GM03348 (cell line): ENCODE measurements around the gene MPZL1.
"Not testable (repeated sequence)": the region's sequence is repeated elsewhere in the genome, so short reads cannot be mapped to it uniquely, and the experiment has no call there.

Experiments
- DNase-seq: peaks from one replicate; pipeline ENCODE4 v3.0.0; 2012; ENCODE audit warnings: low spot score

Gene MPZL1

DNA sequence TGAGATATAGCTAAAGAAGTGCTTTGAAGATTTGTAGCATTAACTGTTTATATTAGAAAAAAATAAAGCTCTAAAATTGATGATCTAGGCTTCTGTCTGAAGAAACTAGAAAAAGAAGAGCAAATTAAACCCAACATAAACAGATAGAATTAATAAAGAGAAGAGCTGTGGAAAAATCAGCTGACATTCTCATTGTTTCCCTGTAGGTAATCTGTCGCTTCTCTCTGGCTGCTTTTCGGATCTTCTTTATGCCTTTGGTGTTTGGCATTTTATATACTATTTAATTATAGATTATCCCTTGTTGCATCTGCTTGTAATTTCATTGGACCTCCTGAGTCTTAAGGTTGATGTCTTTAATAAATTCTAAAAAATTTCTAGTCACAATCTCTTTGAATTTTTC lies 59.8 kb downstream of the MPZL1 start:
- no peak for DNase-seq

DNA sequence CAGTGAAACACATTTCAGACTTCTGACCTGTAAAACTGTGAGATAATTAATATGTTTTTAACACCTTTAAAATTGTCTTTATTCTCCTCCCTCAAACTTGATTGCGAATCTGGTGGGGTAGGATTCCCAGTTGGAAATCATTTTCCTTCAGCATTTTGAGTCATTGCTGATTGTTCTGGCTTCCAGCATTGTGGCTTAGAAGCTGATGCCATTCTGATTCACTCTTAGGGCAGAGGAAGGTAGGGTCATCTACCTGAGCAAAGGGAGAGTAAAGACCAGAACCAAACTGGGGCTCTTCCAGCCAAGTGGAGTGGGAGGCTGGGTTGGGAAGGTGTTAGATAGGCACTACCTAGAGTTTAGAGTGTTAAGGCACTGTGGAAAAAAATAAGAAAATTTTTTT lies 61.2 kb downstream of the MPZL1 start:
- DNase-seq: no peak

DNA sequence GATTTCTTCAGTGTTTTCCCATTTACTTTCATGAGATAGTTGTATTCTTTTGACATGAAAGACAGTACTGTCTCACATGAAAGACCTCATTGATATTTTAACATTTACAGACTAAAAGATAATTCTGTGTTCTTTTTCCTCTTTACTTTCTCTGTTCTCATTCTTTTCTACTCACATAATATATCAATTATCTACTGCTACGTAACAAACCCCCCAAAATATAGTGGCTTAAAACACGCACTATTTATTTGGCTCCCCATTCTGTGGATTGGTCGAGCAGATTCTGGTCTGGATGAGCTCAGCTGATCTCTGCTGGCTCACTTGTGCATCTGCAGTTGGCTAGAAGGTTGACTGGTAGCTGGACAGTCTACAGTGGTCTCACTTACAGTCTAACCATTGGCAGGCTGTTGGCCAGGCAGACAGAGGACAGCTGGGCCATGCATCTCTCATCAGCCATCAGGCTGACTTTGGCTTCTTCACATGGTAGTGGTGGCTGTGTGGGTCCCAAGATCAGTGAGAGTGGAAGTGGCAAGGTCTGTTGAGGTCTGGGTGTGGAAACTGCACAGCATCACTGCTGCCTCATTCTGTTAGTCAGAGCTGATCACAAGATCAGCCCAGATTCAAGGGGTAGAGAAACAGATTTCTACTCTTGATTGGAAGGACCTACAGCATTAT lies 63.2 kb downstream of the MPZL1 start:
- no peak for DNase-seq

DNA sequence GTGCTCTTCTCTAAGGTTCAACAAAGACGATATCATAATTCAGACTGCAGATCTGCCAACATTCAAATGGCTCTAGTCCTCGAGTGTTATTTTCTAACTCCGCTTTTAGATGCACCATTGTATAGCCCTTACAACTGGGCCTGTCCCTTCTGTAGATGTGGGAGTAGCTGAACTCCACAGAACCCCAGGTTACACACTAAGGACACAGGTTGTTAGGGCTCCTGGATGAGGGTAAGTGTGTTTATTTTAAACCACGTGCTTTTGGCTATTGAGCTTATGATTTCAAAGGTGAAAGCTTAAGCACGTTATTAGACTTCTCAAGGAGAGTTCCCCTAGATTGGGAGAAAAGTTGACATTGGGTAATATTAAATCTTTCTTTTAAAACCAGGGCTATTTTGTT lies 64.7 kb downstream of the MPZL1 start:
- no peak for DNase-seq

DNA sequence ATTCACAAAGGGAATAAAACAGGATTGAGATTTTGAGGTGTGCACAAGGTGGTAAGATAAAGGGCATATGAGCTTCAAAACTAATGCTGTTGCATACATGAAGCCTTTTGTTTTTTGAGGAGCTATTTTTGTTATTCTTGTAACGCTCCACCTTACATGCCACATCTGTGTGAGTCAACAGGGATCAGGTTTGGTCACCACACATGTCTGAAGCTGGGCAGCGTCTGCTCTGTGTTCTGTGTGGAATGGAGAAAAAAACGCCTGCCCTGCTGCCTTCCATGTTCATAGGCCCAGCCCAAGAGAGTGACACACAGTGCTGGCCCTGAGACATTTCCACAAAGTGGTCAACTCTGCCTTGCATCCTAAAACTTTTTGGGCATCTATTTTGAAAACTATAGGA lies 67.7 kb downstream of the MPZL1 start:
- no peak for DNase-seq

DNA sequence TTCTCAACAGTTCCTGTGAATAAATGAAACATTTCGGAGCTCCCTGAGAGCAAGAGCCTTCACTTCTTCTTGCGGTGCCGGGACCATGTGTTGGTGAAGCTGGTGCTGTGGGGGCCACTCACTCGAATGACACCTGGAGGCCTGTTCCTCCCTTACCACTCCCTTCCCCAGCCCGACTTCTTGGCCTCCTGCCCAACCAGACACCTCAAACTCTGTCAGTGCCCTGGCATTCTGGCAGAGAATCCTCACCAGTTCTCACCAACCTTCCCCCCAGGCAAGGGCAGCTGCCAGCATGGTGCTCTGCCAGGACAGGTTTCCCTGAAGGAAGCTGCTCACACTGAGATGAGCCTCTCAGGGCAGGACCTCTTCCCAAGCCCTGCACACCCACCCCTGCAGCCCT lies 68.3 kb downstream of the MPZL1 start:
- no peak for DNase-seq

DNA sequence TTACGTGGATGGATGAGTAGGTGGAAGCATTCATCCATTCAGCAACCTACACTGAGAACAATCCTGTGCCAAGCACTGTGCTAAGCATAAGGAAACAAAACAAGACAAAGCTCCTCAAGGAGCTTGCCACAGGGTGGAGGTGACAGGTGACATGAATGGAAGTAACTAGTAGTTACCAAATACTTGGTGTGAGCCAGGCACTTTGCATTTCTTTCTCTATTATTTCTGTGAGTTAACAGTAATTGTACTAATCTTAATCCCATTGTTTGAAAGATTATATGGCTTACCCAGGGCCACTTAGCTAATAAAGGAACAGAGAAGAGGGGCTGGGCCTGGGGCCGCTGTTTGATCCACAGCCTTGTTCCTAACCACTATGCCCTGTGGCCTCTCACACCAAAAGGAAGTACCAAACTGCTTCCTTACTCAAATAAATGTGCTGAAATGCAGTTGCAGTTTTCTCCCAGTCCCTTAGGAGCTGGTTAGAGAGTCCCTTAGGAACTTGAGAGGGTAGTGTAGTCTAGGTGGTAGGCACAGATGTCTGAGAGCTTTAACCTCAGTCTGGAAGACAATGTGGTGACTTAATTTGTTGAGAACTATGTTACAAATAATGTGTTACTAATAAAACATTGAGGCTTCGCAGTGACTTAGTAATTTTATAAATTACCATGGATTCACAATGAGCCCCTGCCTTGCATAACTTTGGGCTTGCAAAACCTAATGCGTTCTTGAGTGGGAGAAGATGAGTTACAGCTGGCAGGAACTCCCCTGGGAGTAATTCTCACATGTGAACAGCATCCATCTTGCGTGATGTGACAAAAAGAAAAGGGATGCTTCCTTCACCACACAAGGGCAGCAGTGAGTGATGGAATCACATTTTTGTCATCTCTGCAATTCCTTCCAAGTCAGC lies 69.8 kb downstream of the MPZL1 start:
- DNase-seq: peak; percentile 81

DNA sequence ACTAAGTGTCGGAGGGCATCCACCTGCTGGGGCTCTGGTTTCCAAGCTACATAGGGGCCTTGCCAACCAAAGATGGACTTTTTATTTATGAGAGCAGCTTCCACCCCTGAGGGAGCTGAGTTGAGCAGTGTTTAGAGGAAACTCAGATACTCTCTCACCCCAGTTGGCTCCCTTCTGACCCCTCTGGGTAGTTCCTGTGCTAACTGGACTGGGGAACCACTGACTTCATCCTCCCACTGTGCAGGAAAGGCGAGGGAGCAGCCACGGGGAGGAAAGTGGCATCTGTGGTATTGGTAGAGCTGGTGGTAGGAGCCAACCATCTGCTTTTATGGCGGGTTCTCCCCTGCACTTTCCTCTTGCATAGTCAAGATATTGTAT lies 70.4 kb downstream of the MPZL1 start:
- no peak for DNase-seq

DNA sequence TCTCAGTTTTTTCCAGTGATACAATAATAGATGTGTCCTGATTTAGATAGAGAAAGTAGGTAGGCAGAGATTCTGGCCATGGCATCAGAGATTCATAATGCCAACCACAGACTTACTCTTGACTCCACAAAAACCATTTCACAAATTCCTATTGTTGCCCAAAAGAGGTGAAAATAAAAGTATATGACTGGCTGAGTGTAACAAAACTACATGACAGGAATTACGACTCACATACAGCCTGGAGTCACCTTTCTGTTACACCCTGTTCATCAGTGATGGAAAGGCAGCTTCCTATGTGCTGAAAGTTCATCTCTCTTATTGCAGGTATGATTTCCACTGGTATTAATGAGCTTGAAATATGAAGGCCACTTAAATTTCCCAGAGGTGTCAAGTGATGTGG lies 72.3 kb downstream of the MPZL1 start:
- no peak for DNase-seq

DNA sequence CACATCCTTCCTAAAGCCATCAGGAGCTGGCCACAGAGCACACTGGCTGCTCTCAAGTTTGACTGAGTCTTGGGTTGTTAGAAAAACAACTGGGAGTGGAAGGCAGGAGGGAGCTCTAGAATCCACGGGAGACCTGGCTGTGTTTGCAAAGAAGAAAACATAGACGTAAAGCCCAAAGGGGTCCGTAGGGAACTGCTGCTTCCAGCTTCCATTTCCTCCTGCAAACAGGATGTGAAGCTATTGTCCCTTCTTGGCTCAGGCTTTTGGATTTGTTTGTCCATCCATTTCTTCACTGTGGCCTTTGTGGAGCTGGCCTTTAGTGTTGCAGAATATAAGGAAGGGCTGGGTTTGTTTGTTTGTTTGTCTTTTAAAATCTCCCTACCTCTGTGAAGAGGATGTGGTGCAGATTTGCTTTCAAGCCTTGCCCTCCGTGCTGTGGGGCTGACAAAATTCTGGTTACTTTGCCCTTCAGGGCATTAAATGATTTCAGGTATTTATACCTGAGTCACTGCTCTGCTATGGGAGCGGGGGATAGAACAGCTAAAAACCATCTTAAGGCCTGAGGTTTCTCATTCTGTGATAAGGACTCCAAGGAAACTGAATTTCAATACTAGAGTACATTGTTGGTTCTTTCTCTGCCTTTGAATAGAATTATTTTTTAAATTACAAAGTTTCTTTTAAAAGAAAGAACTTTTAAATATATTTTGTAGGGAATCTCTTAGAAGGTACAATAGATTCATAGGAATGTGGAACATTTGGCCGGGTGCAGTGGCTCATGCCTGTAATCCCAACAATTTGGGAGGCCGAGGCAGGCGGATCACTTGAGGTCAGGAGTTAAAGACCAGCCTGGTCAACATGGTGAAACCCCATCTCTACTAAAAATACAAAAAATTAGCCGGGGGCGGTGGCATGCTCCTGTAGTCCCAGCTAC lies 74.3 kb downstream of the MPZL1 start:
- no peak for DNase-seq

DNA sequence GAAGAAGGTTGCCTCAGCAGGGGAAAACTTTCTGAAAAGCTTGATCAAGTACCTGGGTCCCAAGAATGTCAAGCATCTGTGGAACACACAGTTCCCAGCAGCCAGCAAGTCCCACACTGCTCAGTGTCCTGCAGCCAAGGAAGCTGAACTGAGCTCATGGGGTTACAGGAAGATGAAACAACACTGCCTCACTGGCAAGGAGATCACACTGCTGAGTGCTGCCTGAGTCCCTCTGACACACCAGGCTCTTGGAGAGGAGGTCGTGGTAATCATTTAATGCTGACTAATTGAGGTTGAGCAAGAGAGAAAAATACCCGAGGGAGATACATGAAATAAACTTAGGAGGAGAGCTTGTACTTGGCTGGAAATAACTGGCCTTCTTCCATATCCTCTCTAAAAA lies 75.2 kb downstream of the MPZL1 start:
- peak; percentile 90 for DNase-seq

DNA sequence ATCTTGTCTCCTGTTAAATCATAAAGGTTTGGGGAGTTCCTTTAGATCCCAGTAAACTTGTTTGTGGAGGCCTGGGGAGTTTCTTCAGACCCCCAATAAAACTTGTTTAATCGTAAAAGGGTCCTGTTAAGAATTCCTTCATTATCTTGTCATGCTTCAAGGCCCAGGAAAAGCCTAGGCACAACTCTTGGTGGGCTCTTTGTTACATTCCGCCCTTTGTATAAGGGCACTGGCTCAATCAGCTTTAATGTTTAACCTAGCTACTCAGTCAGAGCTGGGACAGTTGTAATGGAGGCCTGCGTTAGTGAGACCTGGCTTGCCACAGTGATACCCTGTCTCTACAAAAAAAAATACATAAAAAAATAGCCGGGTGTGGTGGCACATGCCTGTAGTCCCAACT lies 77.2 kb downstream of the MPZL1 start:
- no peak for DNase-seq

DNA sequence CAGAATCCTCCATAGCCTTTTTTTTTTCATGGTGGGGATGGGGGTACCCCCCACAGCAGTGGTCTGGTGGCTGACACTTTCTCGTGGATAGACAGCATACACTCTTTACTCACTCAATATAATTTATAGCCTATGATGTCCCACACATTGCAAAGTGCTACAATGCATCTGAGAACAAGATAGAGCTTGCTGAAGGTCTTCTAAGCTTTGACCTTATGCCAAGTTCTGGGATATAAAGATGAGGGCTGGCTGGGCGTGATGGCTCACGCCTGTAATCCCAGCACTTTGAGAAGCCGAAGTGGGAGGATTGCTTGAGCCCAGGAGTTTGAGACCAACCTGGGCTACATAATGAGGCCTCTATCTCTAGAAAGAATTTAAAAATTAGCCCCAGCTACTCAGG lies 78.0 kb downstream of the MPZL1 start:
- no peak for DNase-seq

DNA sequence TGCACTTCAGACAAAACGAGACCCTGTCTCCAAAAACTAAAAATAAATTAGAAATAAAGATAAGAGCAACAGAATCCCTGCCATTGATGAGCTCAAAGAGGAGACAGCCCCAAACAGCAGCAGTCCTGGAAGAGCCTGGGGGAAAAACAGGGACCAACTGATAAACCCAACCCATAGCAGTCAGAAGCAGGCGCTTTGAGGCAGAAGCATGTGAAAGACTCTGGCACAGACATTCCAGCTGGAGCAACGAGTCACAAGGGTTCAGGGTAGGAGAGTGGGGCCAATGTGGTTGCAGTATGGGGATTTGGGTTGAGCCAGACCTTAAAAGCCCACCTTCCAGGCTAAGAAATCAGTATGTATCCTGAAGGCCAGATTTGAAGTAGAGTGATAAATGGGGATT lies 78.5 kb downstream of the MPZL1 start:
- no peak for DNase-seq

DNA sequence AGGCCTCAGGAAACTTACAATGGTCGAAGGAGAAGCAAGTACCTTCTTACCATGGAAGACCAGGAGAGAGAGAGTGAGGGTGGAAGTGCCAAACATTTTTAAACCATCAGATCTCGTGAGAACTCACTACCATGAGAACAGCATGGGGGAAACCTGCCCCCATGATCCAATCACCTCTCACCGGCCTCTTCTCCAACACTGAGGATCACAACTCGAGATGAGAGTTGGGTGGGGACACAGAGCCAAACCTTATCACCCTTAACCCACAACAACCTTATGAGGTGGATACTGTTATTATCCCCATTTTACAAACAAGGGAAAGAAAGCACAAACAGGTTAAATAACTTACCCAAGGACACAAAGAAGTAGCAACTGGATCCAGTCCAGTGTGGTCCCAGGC lies 80.5 kb downstream of the MPZL1 start:
- no peak for DNase-seq

DNA sequence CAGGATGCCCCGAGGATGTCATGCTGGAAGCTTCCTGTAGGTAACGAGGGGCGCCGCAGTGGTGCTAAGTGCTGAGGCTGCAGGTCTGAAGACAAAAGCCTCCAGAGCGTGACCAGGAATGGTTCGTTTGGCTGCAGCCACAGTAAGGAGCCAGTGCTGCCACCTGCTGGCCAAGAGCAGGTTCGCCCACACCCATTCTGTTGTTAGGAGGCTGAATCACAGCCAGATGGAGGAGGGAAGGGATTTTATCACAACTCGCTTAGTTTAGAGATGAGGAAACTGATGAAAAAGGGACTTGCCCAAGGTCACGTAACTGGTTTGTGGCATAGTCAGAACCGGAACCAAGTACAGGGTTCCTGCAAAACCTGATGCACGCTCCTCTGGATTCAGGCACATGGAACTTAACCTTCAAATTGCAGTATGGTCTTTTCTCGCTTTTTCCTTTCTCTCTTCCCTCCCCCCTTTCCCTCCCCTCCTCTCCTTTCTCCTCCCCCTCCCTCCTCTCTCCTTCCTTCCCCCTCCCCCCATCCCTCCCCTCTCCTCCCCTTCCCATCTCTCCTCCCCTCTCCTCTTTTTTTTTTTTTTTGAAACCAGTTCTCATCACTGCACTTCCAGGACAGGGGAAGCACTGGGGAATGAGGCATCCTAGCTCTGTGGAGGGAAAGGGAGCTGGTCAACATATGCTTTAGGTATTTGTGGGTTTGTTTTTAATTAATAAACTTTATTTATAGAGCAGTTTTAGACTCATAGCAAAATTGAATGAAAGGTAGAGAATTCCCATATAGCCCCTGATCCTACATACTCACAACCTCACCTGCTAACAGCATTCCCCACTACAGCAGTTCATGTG lies 81.8 kb downstream of the MPZL1 start:
- peak; percentile 90 for DNase-seq

DNA sequence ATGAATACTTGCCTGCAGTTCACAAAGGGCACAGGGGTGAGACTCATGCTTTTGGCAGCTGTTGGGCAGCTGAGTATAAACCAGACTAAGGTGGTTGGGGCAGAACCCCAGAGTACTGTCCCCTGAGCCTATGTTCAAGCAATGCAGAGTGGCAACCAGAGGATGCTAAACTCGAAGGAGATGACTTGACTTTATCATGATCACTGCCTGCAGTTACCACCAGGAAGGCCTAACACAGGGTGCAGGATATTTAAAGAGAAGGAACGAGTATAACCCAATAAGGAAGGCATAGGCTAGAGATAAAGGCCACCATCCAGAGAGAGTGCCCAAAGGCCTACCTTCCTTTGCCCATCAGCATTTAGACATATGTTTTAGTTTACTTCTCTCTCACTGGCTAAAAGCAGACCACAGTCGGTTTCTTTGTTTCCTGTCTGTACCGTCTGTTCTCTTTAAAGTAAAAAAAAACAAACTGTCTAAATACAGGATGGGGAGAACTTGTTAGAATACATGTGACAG lies 83.3 kb downstream of the MPZL1 start:
- DNase-seq: no peak

DNA sequence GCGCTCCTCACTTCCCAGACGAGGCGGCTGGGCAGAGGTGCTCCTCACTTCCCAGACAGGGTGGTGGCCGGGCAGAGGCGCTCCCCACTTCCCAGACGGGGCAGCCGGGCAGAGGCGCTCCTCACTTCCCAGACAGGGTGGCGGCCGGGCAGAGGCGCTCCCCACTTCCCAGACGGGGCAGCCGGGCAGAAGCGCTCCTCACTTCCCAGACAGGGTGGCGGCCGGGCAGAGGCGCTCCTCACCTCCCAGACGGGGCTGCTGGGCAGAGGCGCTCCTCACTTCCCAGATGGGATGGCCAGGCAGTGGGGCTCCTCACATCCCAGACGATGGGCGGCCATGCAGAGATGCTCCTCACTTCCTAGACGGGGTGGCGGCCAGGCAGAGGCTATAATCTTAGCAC lies 84.5 kb downstream of the MPZL1 start:
- not testable (repeated sequence) for DNase-seq

DNA sequence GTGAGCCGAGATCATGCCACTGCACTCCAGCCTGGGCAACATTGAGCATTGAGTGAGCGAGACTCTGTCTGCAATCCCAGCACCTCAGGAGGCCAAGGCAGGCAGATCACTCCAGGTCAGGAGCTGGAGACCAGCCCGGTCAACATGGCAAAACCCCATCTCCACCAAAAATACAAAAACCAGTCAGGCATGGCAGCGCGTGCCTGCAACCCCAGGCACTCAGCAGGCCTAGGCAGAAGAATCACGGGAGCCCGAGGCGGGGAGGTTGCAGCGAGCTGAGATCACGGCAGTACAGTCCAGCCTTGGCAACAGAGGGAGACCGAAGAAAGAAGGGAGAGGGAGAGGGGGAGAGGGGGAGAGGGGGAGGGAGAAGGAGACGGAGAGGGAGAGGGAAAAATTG lies 84.9 kb downstream of the MPZL1 start:
- DNase-seq: not testable (repeated sequence)

DNA sequence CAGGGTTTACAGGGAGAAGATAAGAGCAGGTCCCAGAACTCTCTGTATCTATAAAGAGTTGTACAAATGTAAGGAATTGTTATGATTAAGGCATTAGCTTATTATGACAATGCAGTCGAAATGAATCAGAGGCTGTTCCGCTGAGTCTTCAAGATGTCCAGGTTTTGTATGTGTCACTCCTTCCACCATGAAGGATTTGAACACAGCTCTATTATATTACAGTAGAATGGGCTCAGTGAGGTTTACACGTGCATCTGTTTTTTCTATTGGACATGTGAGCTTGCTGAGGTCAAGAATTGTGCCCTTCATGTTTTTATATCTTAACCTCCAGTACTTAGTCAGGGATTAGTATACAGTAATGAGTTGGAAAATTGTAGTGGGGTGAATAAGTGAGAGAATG lies 86.3 kb downstream of the MPZL1 start:
- DNase-seq: no peak

DNA sequence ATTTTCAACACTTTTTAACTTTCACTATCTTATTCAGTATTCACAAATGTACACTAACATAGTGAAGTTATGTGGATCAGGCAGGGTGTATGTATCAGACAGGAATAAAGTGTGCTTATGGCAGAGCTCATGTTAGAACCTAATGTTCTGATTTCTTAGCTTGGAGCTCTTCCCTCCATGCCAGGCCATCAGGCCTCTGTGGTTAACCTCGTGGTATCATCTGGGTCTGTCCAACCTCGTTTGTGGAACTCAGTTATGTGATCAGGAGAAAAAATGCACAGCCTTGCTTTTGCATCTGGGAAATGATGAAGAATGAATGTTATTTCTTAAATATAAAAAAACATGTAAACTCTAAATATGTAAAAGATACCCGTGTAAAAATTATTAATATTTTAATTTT lies 86.9 kb downstream of the MPZL1 start:
- DNase-seq: no peak
